CD14-positive monocyte (primary cell): ENCODE results near the gene FNDC3B. TPM values are rescaled to one million over a fixed set of nuclear protein-coding genes. Genes with fewer than 3 reads are reported as not detected.

Experiments used
- DNase-seq, 3 donors: peaks; one replicate each; pipeline ENCODE4 v3.0.0-alpha.2; 2011 to 2022
- H2AFZ ChIP-seq: 2 replicates; pipeline ENCODE4 v1.6.0; 2012; ENCODE audit warnings: mild to moderate bottlenecking, low read depth, low read length, inconsistent platforms; ENCODE audit not compliant: insufficient read depth, poor library complexity, severe bottlenecking
- H3K27ac ChIP-seq, 2 donors: 1 replicate in 1 of 2; 2 replicates in 1 of 2; pipeline ENCODE4 v1.5.1; 2012 to 2013; ENCODE audit warnings: low read length in 2 of 2, control low read depth in 1 of 2, inconsistent platforms in 1 of 2, low read depth in 1 of 2, mild to moderate bottlenecking in 1 of 2
- H3K27me3 ChIP-seq, 2 donors: one replicate each; pipeline versions ENCODE4 v1.6.0 to v1.6.1; 2011 to 2013; ENCODE audit warnings: low read length in 2 of 2; ENCODE audit not compliant: control insufficient read depth in 2 of 2, insufficient read depth in 2 of 2
- H3K36me3 ChIP-seq, 2 donors: replicated peaks in 1 of 2; 1 replicate in 1 of 2; 2 replicates in 1 of 2; pipeline versions ENCODE4 v1.5.1 to v1.6.1; 2012 to 2013; ENCODE audit warnings: low read length in 2 of 2, control low read depth in 1 of 2, inconsistent platforms in 1 of 2, mild to moderate bottlenecking in 1 of 2; ENCODE audit not compliant: insufficient read depth in 2 of 2, control insufficient read depth in 1 of 2
- H3K4me1 ChIP-seq, 2 donors: 1 replicate in 1 of 2; 2 replicates in 1 of 2; pipeline versions ENCODE4 v1.5.1 to v1.6.1; 2012 to 2013; ENCODE audit warnings: low read length in 2 of 2, control low read depth in 1 of 2, inconsistent platforms in 1 of 2, mild to moderate bottlenecking in 1 of 2, moderate library complexity in 1 of 2; ENCODE audit not compliant: insufficient read depth in 2 of 2, control insufficient read depth in 1 of 2
- H3K4me2 ChIP-seq: replicated peaks from 2 replicates; pipeline ENCODE3; 2012; ENCODE audit warnings: low read length, moderate library complexity, mild to moderate bottlenecking; ENCODE audit not compliant: poor library complexity, severe bottlenecking; ENCODE audit errors: extremely low read depth
- H3K4me3 ChIP-seq, 3 experiments: fragments of 200-600 bp in 1 of 3; sonication (generic) in 1 of 3; replicated peaks in 1 of 3; 1 replicate in 2 of 3; 2 replicates in 1 of 3; pipeline ENCODE4 v1.5.1; 2011 to 2013; ENCODE audit warnings: low read length in 3 of 3, mild to moderate bottlenecking in 3 of 3, control low read depth in 2 of 3, low read depth in 2 of 3, inconsistent platforms in 1 of 3, moderate library complexity in 1 of 3
- H3K79me2 ChIP-seq: 2 replicates; pipeline ENCODE4 v1.6.0; 2012; ENCODE audit warnings: mild to moderate bottlenecking, control low read depth, inconsistent platforms, low read length, moderate library complexity; ENCODE audit not compliant: insufficient read depth
- H3K9ac ChIP-seq: 2 replicates; pipeline ENCODE4 v1.6.0; 2017; ENCODE audit warnings: low read length, mild to moderate bottlenecking; ENCODE audit not compliant: insufficient read depth, poor library complexity, severe bottlenecking
- H3K9me3 ChIP-seq, 2 donors: replicated peaks in 1 of 2; 1 replicate in 1 of 2; 2 replicates in 1 of 2; pipeline versions ENCODE4 v1.5.1 to v1.6.1; 2012 to 2013; ENCODE audit warnings: low read length in 2 of 2, control low read depth in 1 of 2; ENCODE audit not compliant: control insufficient read depth in 1 of 2, insufficient read depth in 1 of 2
- H4K20me1 ChIP-seq: 2 replicates; pipeline ENCODE4 v1.6.0; 2012; ENCODE audit warnings: mild to moderate bottlenecking, low read length, control low read depth, moderate library complexity; ENCODE audit not compliant: insufficient read depth
- H3K27ac Mint-ChIP-seq, 7 donors: one replicate each; pipeline ENCODE4 v1.8.0; 2020; ENCODE audit warnings: mild to moderate bottlenecking in 7 of 7, mixed read lengths in 7 of 7, moderate library complexity in 6 of 7, inconsistent platforms in 2 of 7
- H3K27me3 Mint-ChIP-seq, 3 donors: one replicate each; pipeline ENCODE4 v1.8.0; 2021 to 2022; ENCODE audit warnings: low read depth in 3 of 3, mild to moderate bottlenecking in 3 of 3, mixed read lengths in 3 of 3, moderate library complexity in 3 of 3, inconsistent platforms in 1 of 3
- H3K36me3 Mint-ChIP-seq, 2 donors: one replicate each; pipeline ENCODE4 v1.8.0; 2020; ENCODE audit warnings: mixed read lengths in 2 of 2, inconsistent platforms in 1 of 2, mild to moderate bottlenecking in 1 of 2
- H3K4me1 Mint-ChIP-seq: one replicate; pipeline ENCODE4 v1.8.0; 2020; ENCODE audit warnings: mild to moderate bottlenecking, mixed read lengths
- H3K4me3 Mint-ChIP-seq, 2 donors: one replicate each; pipeline ENCODE4 v1.8.0; 2020; ENCODE audit warnings: mild to moderate bottlenecking in 2 of 2, mixed read lengths in 2 of 2, moderate library complexity in 1 of 2
- H3K9me3 Mint-ChIP-seq, 7 donors: one replicate each; pipeline ENCODE4 v1.8.0; 2020 to 2022; ENCODE audit warnings: mixed read lengths in 7 of 7, mild to moderate bottlenecking in 6 of 7, moderate library complexity in 6 of 7, inconsistent platforms in 2 of 7
- WGBS: methylation state at CpG from one replicate; pipeline ENCODE4 v1.1.5; 2013; ENCODE audit warnings: missing lambda C conversion rate; ENCODE audit not compliant: insufficient coverage; 5-methylcytosine and 5-hydroxymethylcytosine counted together
- intact Hi-C, 2 donors: fragments of 100-400 bp; cut with micrococcal nuclease; formaldehyde crosslinking; loops; one replicate each; pipeline versions ENCODE4 v1.15.0 to v1.15.1; 2023
- polyA plus RNA-seq, 3 donors: library from polyadenylated mRNA; depleted of rRNA in 1 of 3; unstranded in 2 of 3; stranded (reverse) in 1 of 3; fragments of 300-500 nt in 2 of 3; fragments of >200 nt in 1 of 3; fragmentation: Illumina TruSeq in 2 of 3; gene quantifications; 1 replicate in 2 of 3; 2 replicates in 1 of 3; pipeline ENCODE4 v1.2.3, GENCODE V29; 2012 to 2021
- TF ChIP-seq, protein P1 (sequence below): fragments of 200-600 bp; IDR thresholded peaks from one replicate; pipeline ENCODE4 v1.8.0; 2022; ENCODE audit warnings: antibody characterized with exemption, mild to moderate bottlenecking

FNDC3B gene
- polyA plus RNA-seq, 3 donors = 19.6 to 36.1 (median 25.7) TPM

DNA sequence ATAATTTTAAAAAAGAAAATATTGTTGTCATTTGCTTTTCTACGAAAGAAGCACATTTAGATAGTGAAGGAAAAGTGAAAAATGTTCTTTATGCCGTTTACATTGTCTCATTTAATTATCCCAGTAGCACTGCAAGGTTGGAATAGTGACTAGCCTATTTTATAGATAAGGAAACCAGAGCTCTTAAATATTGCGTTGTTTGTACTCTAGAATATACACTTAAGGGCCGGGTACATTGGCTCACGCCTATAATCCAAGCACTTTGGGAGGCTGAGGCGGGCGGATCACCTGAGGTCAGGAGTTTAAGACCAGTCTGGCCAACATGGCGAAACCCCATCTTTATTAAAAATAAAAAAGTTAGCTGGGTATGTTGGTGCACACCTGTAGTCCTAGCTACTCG lies 127.5 kb downstream of the FNDC3B start:
- no peaks in the 10 kb centered on the region for H3K9me3 ChIP-seq
- H3K4me1 Mint-ChIP-seq = peaks cover 24% of the 10 kb centered on the region
- TF ChIP-seq, protein P1, sequence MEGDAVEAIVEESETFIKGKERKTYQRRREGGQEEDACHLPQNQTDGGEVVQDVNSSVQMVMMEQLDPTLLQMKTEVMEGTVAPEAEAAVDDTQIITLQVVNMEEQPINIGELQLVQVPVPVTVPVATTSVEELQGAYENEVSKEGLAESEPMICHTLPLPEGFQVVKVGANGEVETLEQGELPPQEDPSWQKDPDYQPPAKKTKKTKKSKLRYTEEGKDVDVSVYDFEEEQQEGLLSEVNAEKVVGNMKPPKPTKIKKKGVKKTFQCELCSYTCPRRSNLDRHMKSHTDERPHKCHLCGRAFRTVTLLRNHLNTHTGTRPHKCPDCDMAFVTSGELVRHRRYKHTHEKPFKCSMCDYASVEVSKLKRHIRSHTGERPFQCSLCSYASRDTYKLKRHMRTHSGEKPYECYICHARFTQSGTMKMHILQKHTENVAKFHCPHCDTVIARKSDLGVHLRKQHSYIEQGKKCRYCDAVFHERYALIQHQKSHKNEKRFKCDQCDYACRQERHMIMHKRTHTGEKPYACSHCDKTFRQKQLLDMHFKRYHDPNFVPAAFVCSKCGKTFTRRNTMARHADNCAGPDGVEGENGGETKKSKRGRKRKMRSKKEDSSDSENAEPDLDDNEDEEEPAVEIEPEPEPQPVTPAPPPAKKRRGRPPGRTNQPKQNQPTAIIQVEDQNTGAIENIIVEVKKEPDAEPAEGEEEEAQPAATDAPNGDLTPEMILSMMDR = no peak
- H2AFZ ChIP-seq = no peak overlapping the region
- peaks cover 13 to 23% of the 10 kb centered on the region in 2 donors for H3K36me3 Mint-ChIP-seq
- peak overlapping the region in 2 of 7 donors; percentile 21 to 74 for H3K27ac Mint-ChIP-seq
- peaks cover 12% of the 10 kb centered on the region in 2 donors for H3K4me1 ChIP-seq
- H3K27me3 Mint-ChIP-seq = peaks cover 0 to 1% (median 0%) of the 10 kb centered on the region in 3 donors
- peak overlapping the region in 1 of 2 donors; percentile 55 for H3K27ac ChIP-seq
- DNase-seq = no peak
- no peak overlapping the region for H3K4me3 Mint-ChIP-seq
- peaks cover 0 to 13% of the 10 kb centered on the region in 2 donors for H3K36me3 ChIP-seq
- H3K4me2 ChIP-seq = no peak overlapping the region
- no peak overlapping the region for H3K9ac ChIP-seq
- WGBS = 97% methylated on average over 2 of the region's 9 CpGs
- no peaks in the 10 kb centered on the region for H3K27me3 ChIP-seq
- no peaks in the 10 kb centered on the region for H3K9me3 Mint-ChIP-seq
- H3K4me3 ChIP-seq = no peak overlapping the region
- intact Hi-C loops = no loop called here
- peaks cover 89% of the 10 kb centered on the region for H4K20me1 ChIP-seq
- peaks cover 100% of the 10 kb centered on the region for H3K79me2 ChIP-seq

DNA sequence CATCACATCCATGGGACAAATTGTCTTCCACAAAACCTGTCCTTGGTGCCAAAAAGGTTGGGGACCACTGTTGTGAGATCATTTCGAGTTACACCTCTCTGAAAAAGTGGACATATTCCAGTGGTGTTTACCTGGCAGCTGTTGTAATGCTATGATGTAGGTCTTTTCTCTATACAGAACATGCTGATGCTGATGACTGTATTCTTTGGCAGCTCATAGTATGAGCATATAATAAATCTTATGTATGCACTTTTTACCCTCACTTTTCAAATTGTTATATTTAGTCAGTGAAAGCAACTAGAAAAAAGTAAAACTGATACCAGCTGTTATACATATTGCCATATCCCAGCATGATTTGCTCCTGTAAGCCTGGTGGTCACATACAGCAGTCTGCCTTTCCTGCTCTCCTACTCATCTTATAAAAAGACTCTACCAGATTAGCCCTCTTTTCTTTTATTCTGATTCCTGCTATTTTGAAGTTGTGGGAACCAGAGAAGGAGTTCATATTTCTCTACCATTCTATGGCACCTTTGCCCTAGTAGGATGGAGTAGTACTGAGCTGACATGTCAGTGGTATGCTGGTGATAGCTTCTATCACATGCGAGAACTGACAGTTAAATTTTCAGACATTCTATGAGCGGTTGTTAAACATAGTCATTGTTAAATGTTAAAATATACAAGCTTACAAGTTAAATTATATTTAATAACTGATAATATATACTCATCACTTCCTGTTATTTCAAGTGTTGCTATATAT lies 128.7 kb downstream of the FNDC3B start:
- Histone ChIP-seq H3K27ac (peak overlapping the region in 1 of 2 donors; percentile 73), H3K4me2 (no peak overlapping the region), H3K27me3 (no peaks in the 10 kb centered on the region), H3K36me3 (peaks cover 0 to 15% of the 10 kb centered on the region in 2 donors), H3K9ac (no peak overlapping the region), H4K20me1 (peaks cover 83% of the 10 kb centered on the region), H3K9me3 (no peaks in the 10 kb centered on the region), H3K4me3 (no peak overlapping the region), H2AFZ (no peak overlapping the region), H3K4me1 (peaks cover 12% of the 10 kb centered on the region in 2 donors), H3K79me2 (peaks cover 100% of the 10 kb centered on the region)
- peaks cover 0 to 1% (median 0%) of the 10 kb centered on the region in 3 donors for H3K27me3 Mint-ChIP-seq
- TF ChIP-seq, protein P1 = no peak
- peaks cover 15 to 21% of the 10 kb centered on the region in 2 donors for H3K36me3 Mint-ChIP-seq
- no CpG with 5 or more reads among the region's 3 CpGs for WGBS
- no peaks in the 10 kb centered on the region for H3K9me3 Mint-ChIP-seq
- intact Hi-C loops = no loop called here
- no peak for DNase-seq
- H3K27ac Mint-ChIP-seq = peak overlapping the region; percentile 24 to 78 (median 54)
- H3K4me3 Mint-ChIP-seq = no peak overlapping the region
- peaks cover 22% of the 10 kb centered on the region for H3K4me1 Mint-ChIP-seq
